ENCODE data around the gene GALR3. TPM values are rescaled to one million over a fixed set of nuclear protein-coding genes. Genes with fewer than 3 reads are reported as not detected.
A peak's percentile ranks its signal among the peaks of the same experiment; 100 is the strongest.

GALR3 gene
- total RNA-seq, 4 donors from 2014 or later, result not detected

DNA sequence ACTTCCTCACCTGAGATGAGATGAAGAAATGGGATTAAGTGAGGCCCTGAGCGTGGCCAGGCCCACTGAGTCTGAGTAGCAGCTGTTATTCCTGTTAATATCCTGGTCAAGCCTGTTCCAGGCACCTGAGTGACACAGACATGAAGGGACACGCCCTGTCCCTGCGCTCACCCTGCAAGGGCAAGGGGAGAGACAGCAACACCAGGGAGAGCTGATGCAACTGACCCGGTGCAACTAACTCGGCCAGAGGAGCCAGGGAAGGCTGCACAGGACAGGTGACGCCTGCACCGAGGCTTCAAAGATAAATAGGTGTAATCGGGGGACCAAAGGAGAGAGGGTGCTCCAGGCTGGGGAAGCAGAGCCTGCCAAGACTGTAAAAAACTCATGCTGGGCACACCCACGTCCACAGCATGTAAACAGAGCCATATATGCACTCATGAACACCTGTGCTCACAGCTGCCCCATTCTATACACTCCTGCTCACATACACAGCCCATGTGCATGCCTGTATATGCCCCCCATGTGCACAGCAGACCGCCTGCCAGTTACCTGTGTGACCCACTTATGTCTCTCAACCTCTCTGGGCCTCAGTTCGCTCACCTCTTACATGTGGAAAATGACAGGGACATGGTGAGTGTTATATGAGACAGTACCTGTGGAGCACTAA lies 38.2 kb upstream of the GALR3 start:
- intact Hi-C loops (cut with DNase I; ENCODE audit: low total_unique reads), result no loop called here
- peak in 1 of 2 donors; percentile 45 for ATAC-seq
- Histone ChIP-seq H3K27me3 (peaks cover 4 to 13% (median 7%) of the 10 kb centered on the region in 3 donors), H3K9me3 (no peaks in the 10 kb centered on the region), H3K27ac (no peak overlapping the region), H3K36me3 (no peaks in the 10 kb centered on the region), H3K4me1 (no peaks in the 10 kb centered on the region), H3K4me3 (no peak overlapping the region)
- in situ Hi-C loops (cut with MboI; ENCODE audit: low sequenced_read_pairs in 4 of 4), result loop anchor here in 1 of 4 donors (25.0 kb wide), 1 partner anchor 148 kb away; the partner anchor contains the start of gene SH3BP1
- TF ChIP-seq, protein P1, sequence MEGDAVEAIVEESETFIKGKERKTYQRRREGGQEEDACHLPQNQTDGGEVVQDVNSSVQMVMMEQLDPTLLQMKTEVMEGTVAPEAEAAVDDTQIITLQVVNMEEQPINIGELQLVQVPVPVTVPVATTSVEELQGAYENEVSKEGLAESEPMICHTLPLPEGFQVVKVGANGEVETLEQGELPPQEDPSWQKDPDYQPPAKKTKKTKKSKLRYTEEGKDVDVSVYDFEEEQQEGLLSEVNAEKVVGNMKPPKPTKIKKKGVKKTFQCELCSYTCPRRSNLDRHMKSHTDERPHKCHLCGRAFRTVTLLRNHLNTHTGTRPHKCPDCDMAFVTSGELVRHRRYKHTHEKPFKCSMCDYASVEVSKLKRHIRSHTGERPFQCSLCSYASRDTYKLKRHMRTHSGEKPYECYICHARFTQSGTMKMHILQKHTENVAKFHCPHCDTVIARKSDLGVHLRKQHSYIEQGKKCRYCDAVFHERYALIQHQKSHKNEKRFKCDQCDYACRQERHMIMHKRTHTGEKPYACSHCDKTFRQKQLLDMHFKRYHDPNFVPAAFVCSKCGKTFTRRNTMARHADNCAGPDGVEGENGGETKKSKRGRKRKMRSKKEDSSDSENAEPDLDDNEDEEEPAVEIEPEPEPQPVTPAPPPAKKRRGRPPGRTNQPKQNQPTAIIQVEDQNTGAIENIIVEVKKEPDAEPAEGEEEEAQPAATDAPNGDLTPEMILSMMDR (IDR thresholded peaks at IDR 0.05 in 4 of 5, conservative IDR thresholded peaks at IDR 0.05 in 1 of 5), result no peak
- no peak for TF ChIP-seq POLR2A (IDR thresholded peaks at IDR 0.05)
- peak in 1 of 2 donors; percentile 33 for DNase-seq

DNA sequence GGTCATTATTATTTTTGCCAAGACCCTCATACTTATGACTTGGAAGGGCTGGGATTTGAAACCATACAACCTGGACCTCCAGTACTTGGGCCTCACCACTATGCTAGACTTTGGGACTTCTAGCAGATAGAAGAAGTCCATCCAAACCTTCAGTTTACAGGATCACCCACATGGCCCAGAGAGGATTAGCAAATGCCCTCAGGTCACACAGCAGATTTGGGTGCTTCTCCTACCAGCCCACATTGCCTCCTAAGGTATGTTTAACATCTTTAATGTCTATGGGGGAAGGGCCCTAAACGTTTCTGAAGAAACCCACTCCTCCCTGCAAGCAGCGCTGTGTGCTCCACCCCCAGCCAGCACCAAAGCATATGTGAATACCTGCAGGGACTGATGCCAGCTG lies 32.9 kb upstream of the GALR3 start:
- Histone ChIP-seq H3K4me3 (no peak overlapping the region), H3K27ac (no peak overlapping the region), H3K9me3 (no peaks in the 10 kb centered on the region), H3K4me1 (no peaks in the 10 kb centered on the region), H3K27me3 (peaks cover 0 to 3% (median 2%) of the 10 kb centered on the region in 3 donors), H3K36me3 (no peaks in the 10 kb centered on the region)
- no peak for DNase-seq
- no peak for ATAC-seq
- intact Hi-C loops (cut with DNase I; ENCODE audit: low total_unique reads) (no loop called here), in situ Hi-C loops (cut with MboI; ENCODE audit: low sequenced_read_pairs in 4 of 4) (loop anchor here in 1 of 4 donors (25.0 kb wide), 1 partner anchor 153 kb away; the partner anchor contains the start of gene SH3BP1)
- TF ChIP-seq, protein P1 (IDR thresholded peaks at IDR 0.05 in 4 of 5, conservative IDR thresholded peaks at IDR 0.05 in 1 of 5), result no peak
- no peak for TF ChIP-seq POLR2A (IDR thresholded peaks at IDR 0.05)

DNA sequence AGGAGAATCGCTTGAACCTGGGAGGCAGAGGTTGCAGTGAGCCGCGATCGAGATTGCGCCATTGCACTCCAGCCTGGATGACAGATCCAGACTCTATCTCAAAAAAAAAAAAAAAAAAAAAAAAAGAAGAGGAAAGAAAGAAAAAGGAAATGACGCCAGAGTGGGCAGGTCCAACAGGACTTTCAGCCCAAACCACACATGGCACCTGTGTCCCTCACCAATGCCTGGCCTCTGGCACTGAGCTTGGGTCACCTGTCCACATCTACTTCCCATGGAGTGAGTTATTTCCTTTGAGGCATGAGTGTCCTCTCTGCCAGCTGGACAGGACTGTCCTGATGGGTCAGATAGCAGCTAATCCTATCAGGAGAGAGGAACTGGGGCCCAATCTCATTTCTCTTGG lies 30.7 kb upstream of the GALR3 start:
- in situ Hi-C loops (cut with MboI; ENCODE audit: low sequenced_read_pairs in 4 of 4), result loop anchor here in 1 of 4 donors (25.0 kb wide), 1 partner anchor 155 kb away; the partner anchor contains the start of gene SH3BP1
- Histone ChIP-seq H3K4me1 (no peaks in the 10 kb centered on the region), H3K4me3 (no peak overlapping the region), H3K27me3 (no peaks in the 10 kb centered on the region), H3K36me3 (no peaks in the 10 kb centered on the region), H3K27ac (no peak overlapping the region), H3K9me3 (no peaks in the 10 kb centered on the region)
- no peak for DNase-seq
- TF ChIP-seq, protein P1 (IDR thresholded peaks at IDR 0.05 in 4 of 5, conservative IDR thresholded peaks at IDR 0.05 in 1 of 5), result no peak
- ATAC-seq, result no peak
- intact Hi-C loops (cut with DNase I; ENCODE audit: low total_unique reads), result loop anchor here (2.0 kb wide), 1 partner anchor 148 kb away; no protein-coding TSS in a partner anchor

DNA sequence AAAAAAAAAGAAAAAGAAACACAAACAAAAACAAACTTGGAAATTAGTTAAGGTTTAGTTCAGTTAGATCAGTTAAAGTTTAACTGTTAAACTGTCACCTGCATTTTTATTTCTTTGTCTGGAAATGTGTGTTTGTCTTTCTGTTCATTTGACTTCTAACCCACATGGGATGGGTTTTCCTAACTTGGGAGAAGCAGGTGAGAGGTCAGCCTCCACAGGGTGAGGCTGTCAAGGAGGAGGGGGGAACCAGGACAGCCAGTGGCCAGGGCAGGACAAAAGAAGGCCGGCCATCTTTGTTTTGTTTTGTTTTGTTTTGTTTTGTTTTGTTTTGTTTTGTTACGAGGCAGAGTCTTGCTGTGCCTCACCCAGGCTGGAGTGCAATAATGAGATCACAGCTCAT lies 28.8 kb upstream of the GALR3 start:
- Histone ChIP-seq H3K4me3 (no peak overlapping the region), H3K4me1 (no peaks in the 10 kb centered on the region), H3K9me3 (no peaks in the 10 kb centered on the region), H3K27ac (no peak overlapping the region), H3K36me3 (no peaks in the 10 kb centered on the region), H3K27me3 (no peaks in the 10 kb centered on the region)
- DNase-seq, result no peak
- intact Hi-C loops (cut with DNase I; ENCODE audit: low total_unique reads), result no loop called here
- no peak for TF ChIP-seq POLR2A (IDR thresholded peaks at IDR 0.05)
- TF ChIP-seq, protein P1 (IDR thresholded peaks at IDR 0.05 in 4 of 5, conservative IDR thresholded peaks at IDR 0.05 in 1 of 5), result no peak
- ATAC-seq, result no peak
- in situ Hi-C loops (cut with MboI; ENCODE audit: low sequenced_read_pairs in 4 of 4), result loop anchor here in 1 of 4 donors (25.0 kb wide), 1 partner anchor 157 kb away; the partner anchor contains the start of gene SH3BP1

Measured in gastrocnemius medialis (tissue), 4 donors.